Renal cortical epithelial cell (primary cell): ENCODE data around the gene PNPLA6. TPM values are rescaled to one million over a fixed set of nuclear protein-coding genes. Genes with fewer than 3 reads are reported as not detected.
"Not testable (repeated sequence)": the region's sequence is repeated elsewhere in the genome, so short reads cannot be mapped to it uniquely, and the experiment has no call there.

Experiments
- DNase-seq: peaks from one replicate; pipeline ENCODE4 v3.0.0-alpha.2; 2011; ENCODE audit warnings: low read depth
- total RNA-seq: library from RNA; depleted of rRNA; stranded (reverse); fragments of >200 nt; gene quantifications from 2 replicates; pipeline ENCODE4 v1.2.3, GENCODE V29; 2014

Gene PNPLA6
- total RNA-seq, 1 donor from 2014 or later = 149 TPM

DNA sequence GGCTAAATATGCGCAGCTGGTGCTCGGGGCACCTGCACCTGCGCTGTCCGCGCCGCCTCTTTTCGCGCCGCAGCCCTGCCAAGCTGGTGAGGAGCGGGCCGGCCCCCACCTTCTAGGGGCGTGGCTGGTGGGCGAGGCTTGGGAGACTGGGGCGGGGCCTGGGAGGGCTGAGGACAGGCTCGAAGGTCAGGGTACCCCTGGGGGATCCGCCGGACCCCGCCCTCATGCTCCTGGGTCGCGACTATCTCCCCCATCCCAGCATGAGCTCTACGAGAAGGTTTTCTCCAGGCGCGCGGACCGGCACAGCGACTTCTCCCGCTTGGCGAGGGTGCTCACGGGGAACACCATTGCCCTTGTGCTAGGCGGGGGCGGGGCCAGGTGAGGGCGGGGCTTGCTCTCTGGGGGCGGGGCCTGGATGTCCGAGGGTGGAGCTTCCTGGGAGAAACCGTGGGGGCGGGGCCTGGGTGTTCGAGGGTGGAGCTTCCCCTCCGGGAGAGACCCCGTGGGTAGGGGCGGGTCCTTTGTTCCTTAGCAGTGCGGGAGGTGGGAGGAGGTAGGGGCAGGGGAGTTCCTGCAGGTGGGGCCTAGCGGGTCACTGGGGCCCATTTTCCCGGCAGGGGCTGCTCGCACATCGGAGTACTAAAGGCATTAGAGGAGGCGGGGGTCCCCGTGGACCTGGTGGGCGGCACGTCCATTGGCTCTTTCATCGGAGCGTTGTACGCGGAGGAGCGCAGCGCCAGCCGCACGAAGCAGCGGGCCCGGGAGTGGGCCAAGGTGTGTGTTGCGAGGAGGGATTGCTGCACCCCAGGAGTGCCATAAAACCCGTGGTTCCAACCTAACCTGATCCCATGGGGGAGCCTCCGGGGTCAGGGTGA is 19.7 kb downstream of the PNPLA6 start:
- DNase-seq = no peak

DNA sequence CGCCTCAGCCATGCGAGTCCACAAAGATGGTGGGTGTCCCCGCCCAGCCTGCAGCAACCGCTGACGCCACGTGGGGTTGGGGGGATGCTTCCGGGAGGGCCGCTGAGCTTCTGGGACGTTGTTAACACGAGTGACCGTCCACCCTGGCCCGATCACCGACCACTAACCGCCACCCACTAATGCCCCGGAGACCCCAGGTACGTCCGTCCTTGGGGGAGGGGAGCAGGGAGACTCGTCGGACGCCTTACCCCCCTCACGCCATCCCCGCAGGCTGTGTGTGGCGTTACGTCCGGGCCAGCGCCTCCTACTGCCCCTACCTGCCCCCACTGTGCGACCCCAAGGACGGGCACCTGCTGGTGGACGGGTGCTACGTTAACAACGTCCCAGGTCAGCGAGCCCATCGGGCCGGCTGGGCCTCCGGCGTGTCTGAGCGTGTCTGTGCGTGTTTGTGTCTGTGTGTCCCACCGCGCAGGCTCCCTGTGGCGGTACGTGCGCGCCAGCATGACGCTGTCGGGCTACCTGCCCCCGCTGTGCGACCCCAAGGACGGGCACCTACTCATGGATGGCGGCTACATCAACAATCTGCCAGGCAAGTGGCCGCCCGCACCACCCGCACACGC is 21.3 kb downstream of the PNPLA6 start:
- DNase-seq = no peak

DNA sequence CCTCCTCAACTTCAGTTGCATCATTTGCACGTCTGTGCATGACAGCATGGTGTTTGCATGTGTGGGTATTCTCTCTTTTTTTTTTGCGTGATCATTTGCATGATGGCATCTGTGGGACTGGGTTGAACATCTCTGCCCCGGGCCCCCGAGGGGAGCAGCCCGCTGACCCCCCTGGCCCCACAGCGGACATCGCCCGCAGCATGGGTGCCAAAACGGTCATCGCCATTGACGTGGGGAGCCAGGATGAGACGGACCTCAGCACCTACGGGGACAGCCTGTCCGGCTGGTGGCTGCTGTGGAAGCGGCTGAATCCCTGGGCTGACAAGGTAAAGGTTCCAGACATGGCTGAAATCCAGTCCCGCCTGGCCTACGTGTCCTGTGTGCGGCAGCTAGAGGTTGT is 23.1 kb downstream of the PNPLA6 start:
- DNase-seq = no peak

DNA sequence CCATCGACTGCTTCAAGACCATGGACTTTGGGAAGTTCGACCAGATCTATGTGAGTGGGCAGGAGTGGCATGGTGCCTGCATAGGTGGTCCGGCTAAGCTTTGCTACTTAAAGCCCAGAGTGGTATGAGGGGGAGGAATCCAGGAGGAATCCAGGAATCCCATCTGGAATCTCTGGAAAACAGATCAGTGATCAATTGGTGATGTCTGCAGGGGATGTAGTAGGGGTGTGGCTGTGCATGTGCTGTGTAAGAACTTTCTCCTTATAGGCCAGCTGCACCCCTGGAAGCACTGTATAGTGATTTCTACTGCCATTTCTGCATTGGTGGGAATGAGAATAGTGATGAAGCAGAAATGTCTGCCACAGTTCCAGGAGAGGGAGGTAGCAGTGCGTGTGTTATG is 23.6 kb downstream of the PNPLA6 start:
- DNase-seq = no peak

DNA sequence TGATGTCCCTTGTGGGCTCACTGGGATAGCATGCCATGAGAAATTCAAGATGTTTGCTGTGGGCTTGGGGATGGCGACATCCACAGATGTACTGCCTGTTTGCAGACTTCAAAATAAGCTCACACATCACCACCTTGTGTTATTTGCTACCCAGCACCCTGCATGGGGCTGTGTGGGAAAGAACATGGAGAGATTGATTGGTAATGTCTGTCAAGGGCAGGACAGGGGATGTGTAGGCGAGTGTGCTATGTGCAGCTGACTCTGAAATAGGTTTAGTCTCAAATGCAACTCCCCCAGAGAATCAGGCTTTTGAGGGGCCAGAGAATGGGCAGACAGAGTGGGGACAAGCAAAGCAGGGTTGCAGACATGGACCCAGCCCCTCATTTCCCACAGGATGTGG is 24.7 kb downstream of the PNPLA6 start:
- DNase-seq = no peak

DNA sequence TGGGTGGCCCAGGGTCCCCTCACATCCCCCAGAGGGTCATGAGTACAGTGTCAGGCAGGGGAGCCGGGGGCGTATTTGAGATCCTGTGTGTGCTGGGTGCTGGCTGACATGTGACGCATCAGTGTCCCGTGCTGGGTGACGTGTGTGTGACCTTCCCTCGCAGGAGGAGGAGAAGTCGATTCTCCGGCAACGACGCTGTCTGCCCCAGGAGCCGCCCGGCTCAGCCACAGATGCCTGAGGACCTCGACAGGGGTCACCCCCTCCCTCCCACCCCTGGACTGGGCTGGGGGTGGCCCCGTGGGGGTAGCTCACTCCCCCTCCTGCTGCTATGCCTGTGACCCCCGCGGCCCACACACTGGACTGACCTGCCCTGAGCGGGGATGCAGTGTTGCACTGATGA is 25.8 kb downstream of the PNPLA6 start:
- DNase-seq = no peak

DNA sequence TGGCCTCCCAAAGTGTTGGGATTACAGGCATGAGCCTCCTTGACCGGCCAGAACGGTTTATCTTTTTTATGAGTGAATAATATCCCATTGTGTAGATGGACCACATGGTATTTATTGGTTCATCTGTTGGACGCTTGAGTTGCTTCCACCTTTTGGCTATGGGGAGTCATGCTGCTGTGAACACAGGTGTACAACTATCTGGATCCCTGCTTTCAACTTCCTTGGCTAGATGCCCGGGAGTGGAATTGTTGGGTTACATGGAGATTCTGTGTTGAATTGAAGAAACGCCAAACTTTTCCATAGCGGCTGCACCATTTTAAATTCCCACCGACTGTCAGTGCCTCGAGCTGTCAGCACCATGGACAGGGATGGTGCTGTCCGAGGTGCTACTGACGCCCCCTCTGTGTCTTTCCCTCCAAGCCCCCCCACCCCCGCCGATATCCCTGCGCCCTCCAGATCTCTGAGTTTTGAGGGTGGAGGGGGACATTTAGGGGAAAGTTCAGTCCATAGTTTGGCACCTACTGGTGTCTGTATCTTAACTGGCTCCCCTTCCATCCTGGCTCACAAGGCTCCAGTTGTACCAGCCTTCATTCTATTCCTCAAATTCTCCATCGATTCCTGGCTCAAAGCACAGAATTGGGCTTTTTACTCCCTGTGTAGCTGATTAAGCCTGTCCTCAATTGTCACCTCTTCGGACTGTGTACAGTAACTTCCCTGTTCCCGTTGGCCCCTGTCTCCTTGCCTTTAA is 27.3 kb downstream of the PNPLA6 start:
- no peak for DNase-seq

DNA sequence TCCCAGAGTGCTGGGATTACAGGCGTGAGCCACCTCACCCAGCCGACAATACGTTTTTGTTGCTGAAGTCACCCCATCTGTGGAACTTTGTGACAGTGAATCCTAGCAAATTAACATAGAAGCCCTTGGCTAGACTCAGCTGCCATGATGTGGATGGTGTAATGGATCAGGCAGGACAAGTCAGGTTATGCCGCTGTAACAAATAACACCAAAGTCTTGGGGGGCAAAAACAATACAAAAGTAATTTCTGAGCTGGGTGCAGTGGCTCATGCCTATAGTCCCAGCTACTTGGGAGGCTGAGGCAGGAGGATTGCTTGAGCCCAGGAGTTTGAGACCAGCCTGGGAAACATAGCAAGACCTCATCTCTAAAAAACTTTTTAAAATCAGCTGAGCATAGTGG is 29.3 kb downstream of the PNPLA6 start:
- no peak for DNase-seq

DNA sequence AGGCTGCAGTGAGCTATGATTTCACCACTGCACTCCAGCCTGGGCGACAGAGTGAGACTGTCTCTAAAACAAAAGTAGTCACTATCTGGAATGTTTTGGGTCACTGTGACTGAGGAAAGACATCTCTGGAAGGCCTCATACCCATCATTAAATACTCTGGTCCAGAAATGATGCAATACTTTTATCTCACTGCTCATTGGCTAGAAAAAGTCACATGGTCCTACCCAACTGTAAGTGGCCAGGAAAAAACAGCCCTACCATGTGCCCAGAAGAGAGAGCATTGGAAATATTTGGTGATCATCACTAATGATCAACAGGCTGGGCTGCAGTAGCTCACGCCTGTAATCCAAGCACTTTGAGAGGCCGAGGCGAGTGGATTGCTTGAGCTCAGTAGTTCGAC is 29.8 kb downstream of the PNPLA6 start:
- DNase-seq = no peak

DNA sequence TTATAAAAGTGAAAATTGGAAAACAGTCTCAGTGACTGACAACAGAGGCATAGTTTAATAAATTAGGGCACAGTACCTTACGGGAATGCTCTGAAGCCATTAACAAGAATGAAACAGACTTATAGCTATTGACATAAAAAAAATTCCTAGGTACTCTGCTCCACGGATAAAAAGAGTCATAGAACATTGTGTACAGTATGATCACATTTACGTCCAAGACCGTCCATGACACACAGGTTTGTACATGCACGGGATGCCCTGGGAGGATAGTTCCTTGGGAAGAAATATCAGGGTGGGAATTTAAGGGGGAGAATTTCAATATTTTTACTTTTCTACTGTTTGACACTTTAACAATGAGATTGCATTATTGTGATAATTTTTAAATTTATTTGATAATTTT is 35.2 kb downstream of the PNPLA6 start:
- no peak for DNase-seq

DNA sequence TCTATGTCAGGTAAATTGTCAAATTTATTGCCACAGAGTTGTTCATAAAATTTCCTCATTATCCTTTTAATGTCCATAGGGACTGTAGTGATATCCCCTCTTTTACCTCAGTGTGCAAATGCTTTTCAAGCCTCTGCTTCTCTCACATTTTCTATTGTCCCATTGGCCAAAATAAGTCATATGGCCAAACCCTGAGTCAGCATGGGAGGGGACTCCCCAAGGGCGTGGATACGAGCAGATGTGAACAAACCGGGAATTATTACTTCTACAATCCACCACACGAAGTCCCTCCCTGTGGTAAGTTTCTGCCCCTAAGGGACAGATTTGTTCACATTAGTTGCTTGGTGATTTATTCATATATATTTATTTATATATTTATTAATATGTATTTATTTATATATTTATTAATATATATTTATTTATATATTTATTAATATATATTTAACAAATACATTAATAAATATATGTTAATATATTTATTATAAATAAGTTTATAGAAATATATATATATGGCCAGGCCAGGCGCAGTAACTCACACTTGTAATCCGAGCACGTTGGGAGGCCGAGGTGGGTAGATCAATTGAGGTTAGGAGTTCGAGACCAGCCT is 40.0 kb downstream of the PNPLA6 start:
- no peak for DNase-seq

DNA sequence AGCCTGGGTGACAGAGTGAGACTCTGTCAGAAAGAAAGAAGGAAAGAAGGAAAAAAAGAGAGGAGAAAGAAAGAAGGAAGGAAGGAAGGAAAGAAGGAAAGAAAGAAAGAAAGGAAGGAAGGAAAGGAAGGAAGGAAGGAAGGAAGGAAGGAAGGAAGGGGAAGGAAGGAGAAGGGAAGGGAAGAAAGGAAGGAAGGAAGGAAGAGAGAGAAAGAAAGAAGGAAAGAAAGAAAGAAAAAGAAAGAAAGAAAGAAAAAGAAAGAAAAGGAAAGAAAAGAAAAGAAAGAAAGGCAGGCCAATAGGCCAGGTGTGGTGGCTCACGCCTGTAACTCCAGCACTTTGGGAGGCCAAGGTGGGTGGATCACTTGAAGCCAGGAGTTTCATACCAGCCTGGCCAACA is 41.9 kb downstream of the PNPLA6 start:
- DNase-seq = not testable (repeated sequence)

DNA sequence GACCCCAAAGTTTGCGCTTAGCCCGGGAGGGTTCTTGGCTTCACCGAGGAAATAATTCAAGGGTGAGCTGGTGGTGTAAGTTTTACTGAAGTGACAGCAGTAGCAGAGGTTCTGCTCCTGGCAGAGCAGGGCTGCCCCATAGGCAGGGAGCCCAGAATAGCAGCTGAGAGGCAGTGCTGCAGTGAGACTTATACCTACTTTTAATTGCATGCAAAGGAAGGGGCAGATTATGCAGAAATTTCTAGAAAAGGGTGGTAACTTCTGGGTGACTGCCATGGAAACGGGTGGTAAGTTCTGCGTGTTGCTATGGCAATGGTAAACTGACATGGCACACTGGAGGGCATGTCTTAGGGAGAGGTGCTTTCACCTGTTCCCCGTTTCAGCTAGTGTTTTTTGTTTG is 42.6 kb downstream of the PNPLA6 start:
- DNase-seq = no peak

DNA sequence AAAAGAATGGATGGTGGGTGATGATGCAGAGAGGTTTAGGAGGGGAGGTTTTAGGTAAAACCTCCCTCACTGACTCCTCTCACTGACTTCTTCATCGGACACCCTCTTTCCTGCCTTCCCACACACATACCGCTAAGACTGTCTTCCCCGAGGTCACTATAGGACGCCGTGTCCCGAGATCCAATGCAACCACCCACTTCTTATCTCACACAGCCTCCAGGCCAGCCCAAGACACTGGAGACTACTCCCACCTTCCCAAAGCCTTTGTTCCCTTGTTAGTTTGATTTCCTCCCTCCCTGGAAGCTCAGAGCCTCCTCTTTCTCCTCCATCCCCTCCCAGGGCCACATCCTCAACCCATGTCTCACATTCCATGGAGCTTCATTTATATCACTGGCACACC is 43.7 kb downstream of the PNPLA6 start:
- DNase-seq = no peak

DNA sequence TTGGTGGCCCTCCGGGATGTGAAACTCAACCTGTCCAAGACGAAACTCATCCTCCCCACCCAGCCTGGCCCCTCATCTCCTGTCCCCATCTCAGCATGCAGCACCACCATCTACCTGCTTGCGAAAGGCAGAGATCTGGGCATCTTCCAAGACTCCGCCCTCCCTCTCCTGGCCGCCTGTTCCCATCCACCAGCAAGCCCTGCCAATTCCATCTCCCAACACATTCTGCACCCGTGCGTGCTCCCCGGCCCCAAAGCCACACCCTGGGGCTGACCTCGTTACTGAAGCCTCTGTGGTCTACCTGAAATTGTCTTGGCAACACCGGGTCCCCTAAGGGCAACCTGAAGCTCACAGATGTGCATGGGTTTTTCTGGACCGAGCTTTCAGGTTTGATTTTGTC is 46.9 kb downstream of the PNPLA6 start:
- DNase-seq = no peak

DNA sequence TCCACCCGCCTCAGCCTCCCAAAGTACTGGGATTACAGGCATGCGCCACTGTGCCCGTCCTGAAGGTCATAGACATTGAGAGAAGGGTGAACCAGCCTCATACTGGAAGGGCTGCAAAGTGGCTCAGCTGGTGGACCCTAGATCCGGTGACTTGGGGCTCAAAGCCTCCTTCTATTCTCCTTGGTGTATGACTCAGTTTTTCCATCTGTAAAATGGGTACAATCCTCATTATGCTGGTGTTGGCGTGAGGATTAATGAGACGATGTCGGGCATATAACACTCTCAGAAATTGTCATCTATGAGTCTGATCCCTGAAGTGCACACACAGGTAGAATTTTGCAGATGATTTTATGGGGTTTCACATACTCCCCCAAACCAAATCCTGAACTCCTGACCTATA is 54.3 kb downstream of the PNPLA6 start:
- DNase-seq = no peak

DNA sequence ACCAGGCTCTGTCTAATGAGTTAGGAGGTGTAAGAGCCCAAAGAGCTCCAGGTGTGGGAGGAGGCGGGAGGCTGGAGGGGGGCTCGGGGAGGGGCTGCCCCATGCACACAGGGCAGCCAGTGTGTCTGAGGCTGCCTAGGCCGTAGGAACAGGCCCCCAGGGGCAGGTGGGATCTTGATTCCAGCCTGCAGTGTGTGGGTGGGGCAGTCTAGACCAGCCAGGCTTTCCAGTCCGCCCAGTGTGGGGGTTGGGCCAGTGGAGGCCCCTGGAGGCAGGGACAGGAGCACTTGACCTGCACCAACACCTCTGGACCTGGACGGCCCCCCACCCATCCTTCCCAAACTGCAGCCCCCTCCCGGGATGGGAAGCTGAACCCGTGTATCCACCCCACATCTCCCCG is 54.7 kb downstream of the PNPLA6 start:
- DNase-seq = no peak

DNA sequence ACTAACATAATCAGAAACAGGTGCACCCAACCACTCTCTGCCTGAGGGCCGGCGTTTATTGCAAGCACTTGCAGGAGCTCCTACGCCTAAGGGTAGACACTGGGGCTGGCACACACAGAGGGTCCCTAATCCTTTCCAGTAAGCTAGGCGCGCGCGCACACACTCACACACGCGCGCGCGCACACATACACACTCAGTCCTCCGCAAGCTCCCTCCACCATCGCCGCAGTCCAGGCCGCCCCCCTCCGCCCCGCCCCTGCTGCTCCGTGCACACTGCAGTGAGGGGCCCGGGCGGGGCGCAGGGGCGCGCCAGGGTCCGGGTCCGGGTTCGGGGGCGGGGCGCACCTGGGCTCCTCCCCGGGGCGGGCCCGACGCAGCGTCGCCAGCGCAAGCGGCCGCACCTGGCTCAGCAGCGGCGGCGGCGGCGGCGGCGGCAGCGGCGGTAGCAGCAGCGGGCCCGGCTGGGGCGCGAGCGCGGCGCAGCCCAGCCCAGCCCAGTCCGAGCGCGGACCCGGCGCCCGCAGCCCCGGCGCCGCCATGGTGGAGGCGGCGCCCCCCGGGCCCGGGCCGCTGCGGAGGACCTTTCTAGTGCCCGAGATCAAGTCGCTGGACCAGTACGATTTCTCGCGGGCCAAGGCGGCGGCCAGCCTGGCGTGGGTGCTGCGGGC is 60.1 kb downstream of the PNPLA6 start, which contains the start of gene CAMSAP3:
CAMSAP3 (plus strand) TSS at position 398 of the 668 bp plus-strand sequence; CDS start at position 538, 140 bp downstream.
- no peak for DNase-seq

DNA sequence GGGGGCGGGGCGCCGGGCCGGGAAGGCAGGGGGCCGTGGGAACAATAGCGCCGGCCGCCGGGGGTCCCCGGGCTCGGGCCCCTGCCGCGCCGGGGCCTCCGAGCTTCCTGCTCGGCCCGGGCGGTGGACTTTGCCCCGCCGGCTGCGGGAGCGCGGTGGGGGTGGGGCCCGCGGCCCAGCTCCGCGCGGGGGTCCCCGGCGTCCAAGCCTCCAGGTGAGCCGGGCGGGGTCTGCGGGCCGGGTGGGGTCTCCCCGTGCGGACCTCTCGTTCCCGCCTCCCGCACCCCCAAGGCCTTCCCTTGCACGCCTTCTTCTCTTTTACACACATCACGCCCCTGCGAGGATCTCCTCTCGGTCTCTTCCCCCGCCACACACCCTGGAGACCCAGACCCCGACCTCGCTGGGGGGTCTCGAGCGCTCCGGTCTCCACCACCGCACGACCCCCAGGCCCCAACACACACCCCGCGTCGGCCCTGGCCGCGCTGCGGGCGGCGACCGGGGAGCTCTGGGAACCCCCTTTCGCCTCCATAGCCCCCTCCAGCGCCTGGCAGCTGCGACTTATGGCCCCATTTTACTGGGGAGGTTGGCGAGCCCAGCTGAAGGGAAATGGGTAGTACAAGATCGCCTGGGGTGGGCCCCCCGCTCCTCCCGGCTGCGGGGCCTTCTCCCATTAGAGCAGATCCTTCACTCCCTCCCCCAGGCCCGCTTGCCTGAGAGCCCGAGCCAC is 60.9 kb downstream of the PNPLA6 start:
- DNase-seq = no peak

DNA sequence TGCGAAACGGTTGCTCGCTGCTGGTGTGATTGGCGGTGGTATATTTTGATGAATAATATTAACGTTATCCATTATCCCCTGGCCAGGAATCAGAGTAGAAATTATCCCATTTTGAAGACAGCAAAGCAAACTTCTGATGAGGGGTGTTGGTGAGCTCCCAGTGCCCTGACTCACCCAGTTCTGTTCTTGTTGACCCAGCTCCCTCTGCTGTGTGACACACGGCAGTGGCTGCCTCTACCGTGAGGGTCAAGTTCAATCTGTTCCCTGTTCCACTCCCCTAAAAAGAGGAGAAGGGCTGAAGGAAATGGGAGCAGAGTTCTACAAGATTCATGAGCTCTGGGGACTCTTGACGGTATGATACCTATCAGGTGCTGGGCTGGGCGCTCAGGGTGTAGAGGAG is 62.2 kb downstream of the PNPLA6 start:
- no peak for DNase-seq

DNA sequence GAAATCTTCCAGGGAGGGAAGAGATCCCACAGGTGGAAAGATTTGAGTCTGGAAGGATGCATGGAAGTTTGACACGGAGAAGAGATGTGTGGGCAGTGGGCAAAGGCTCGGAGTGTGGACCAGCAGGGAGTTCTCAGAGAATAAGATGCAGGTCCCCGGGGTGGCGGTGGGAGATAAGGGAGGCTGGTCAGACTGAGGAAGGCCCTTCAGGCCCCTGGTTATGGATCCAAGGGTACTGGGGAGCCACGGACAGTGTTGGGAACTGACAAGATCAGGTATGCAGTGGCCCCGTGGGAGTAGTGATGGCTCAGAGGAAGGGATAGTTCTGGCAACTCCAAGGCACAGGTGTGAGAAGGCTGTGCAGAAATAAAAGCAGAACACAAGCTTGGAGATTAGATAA is 62.7 kb downstream of the PNPLA6 start:
- DNase-seq = no peak
